ENCODE results near the gene ZNF143. TPM values are rescaled to one million over a fixed set of nuclear protein-coding genes. Genes with fewer than 3 reads are reported as not detected.

ZNF143 gene
- polyA plus RNA-seq, 4 donors, result 16.8 to 19.2 (median 18.1) TPM

- peaks cover 3 to 51% (median 7%) of the 10 kb centered on the region in 3 donors for H3K4me1 ChIP-seq (ENCODE audit: control insufficient read depth in 3 of 3, insufficient read depth in 2 of 3, low read depth in 1 of 3, low read length in 2 of 3)
- no peaks in the 10 kb centered on the region for H3K9me3 ChIP-seq (ENCODE audit: control insufficient read depth in 2 of 2, insufficient read depth in 1 of 2, low read depth in 1 of 2, low read length in 1 of 2)
- no peaks in the 10 kb centered on the region for H3K36me3 ChIP-seq (ENCODE audit: control insufficient read depth in 3 of 3, insufficient read depth in 2 of 3, low read depth in 1 of 3, low read length in 3 of 3)
- 89 to 90% (median 90%) methylated on average over 6 of the region's 6 CpGs for WGBS, 3 donors
- no peak for FAIRE-seq
- no peak for DNase-seq
- H3K27me3 ChIP-seq (ENCODE audit: control insufficient read depth in 3 of 3, insufficient read depth in 3 of 3, low read length in 3 of 3), result no peaks in the 10 kb centered on the region
- peak overlapping the region in 2 of 3 donors; percentile 98 for H3K27ac ChIP-seq (ENCODE audit: low read depth in 1 of 3, low read length in 2 of 3)
- no peak overlapping the region for H3K4me3 ChIP-seq (ENCODE audit: low read depth in 1 of 3, low read length in 3 of 3)
Observed at GRCh38 chr11:9571763-9572115, 110.9 kb downstream of the ZNF143 start.

- no peaks in the 10 kb centered on the region for H3K27me3 ChIP-seq (ENCODE audit: control insufficient read depth in 3 of 3, insufficient read depth in 3 of 3, low read length in 3 of 3)
- H3K36me3 ChIP-seq (ENCODE audit: control insufficient read depth in 3 of 3, insufficient read depth in 2 of 3, low read depth in 1 of 3, low read length in 3 of 3), result no peaks in the 10 kb centered on the region
- H3K4me3 ChIP-seq (ENCODE audit: low read depth in 1 of 3, low read length in 3 of 3), result peak within 1 kb of the TSS; percentile 60 to 87 (median 82)
- H3K9me3 ChIP-seq (ENCODE audit: control insufficient read depth in 2 of 2, insufficient read depth in 1 of 2, low read depth in 1 of 2, low read length in 1 of 2), result no peaks in the 10 kb centered on the region
- DNase-seq (peak; percentile 98 to 99), FAIRE-seq (no peak)
- peak within 1 kb of the TSS; percentile 97 to 98 (median 98) for H3K27ac ChIP-seq (ENCODE audit: low read depth in 1 of 3, low read length in 2 of 3)
- WGBS, 3 donors, result 0 to 1% (median 0%) methylated on average over 58 to 73 of the region's 73 CpGs
- H3K4me1 ChIP-seq (ENCODE audit: control insufficient read depth in 3 of 3, insufficient read depth in 2 of 3, low read depth in 1 of 3, low read length in 2 of 3), result peaks cover 2 to 38% (median 7%) of the 10 kb centered on the region in 3 donors
Observed at GRCh38 chr11:9573052-9573774, 112.4 kb downstream of the ZNF143 start, which contains the start of gene WEE1. WEE1 (plus strand) TSS chr11:9573670; CDS start chr11:9573934, 264 bp downstream.

GRCh38 chr11:9573775-9574621 is 113.2 kb downstream of the ZNF143 start:
- Histone ChIP-seq H3K9me3 (ENCODE audit: control insufficient read depth in 2 of 2, insufficient read depth in 1 of 2, low read depth in 1 of 2, low read length in 1 of 2) (no peaks in the 10 kb centered on the region), H3K27ac (ENCODE audit: low read depth in 1 of 3, low read length in 2 of 3) (peak overlapping the region; percentile 92 to 98 (median 94)), H3K4me3 (ENCODE audit: low read depth in 1 of 3, low read length in 3 of 3) (peak overlapping the region; percentile 60 to 87 (median 64)), H3K36me3 (ENCODE audit: control insufficient read depth in 3 of 3, insufficient read depth in 2 of 3, low read depth in 1 of 3, low read length in 3 of 3) (peaks cover 0 to 2% (median 0%) of the 10 kb centered on the region in 3 donors), H3K4me1 (ENCODE audit: control insufficient read depth in 3 of 3, insufficient read depth in 2 of 3, low read depth in 1 of 3, low read length in 2 of 3) (peaks cover 2 to 35% (median 7%) of the 10 kb centered on the region in 3 donors), H3K27me3 (ENCODE audit: control insufficient read depth in 3 of 3, insufficient read depth in 3 of 3, low read length in 3 of 3) (no peaks in the 10 kb centered on the region)
- FAIRE-seq, result no peak
- WGBS, 3 donors, result 0% methylated on average over 58 to 122 of the region's 122 CpGs
- peak in 1 of 2 donors; percentile 59 for DNase-seq

- peak in 1 of 2 donors; percentile 51 for DNase-seq
- Histone ChIP-seq H3K4me1 (ENCODE audit: control insufficient read depth in 3 of 3, insufficient read depth in 2 of 3, low read depth in 1 of 3, low read length in 2 of 3) (peaks cover 2 to 34% (median 3%) of the 10 kb centered on the region in 3 donors), H3K4me3 (ENCODE audit: low read depth in 1 of 3, low read length in 3 of 3) (peak overlapping the region; percentile 60 to 87 (median 64)), H3K27ac (ENCODE audit: low read depth in 1 of 3, low read length in 2 of 3) (peak overlapping the region; percentile 92 to 98 (median 94)), H3K27me3 (ENCODE audit: control insufficient read depth in 3 of 3, insufficient read depth in 3 of 3, low read length in 3 of 3) (no peaks in the 10 kb centered on the region), H3K9me3 (ENCODE audit: control insufficient read depth in 2 of 2, insufficient read depth in 1 of 2, low read depth in 1 of 2, low read length in 1 of 2) (no peaks in the 10 kb centered on the region), H3K36me3 (ENCODE audit: control insufficient read depth in 3 of 3, insufficient read depth in 2 of 3, low read depth in 1 of 3, low read length in 3 of 3) (peaks cover 0 to 3% (median 0%) of the 10 kb centered on the region in 3 donors)
- WGBS, 3 donors, result 0 to 1% (median 0%) methylated on average over 39 to 43 of the region's 43 CpGs
- no peak for FAIRE-seq
Observed at GRCh38 chr11:9574622-9575259, 113.9 kb downstream of the ZNF143 start.

- no peak for FAIRE-seq
- WGBS, 3 donors, result 1 to 7% (median 4%) methylated on average over 17 of the region's 17 CpGs
- Histone ChIP-seq H3K4me3 (ENCODE audit: low read depth in 1 of 3, low read length in 3 of 3) (peak overlapping the region; percentile 60 to 87 (median 64)), H3K27me3 (ENCODE audit: control insufficient read depth in 3 of 3, insufficient read depth in 3 of 3, low read length in 3 of 3) (no peaks in the 10 kb centered on the region), H3K4me1 (ENCODE audit: control insufficient read depth in 3 of 3, insufficient read depth in 2 of 3, low read depth in 1 of 3, low read length in 2 of 3) (peaks cover 0 to 26% (median 0%) of the 10 kb centered on the region in 3 donors), H3K27ac (ENCODE audit: low read depth in 1 of 3, low read length in 2 of 3) (peak overlapping the region; percentile 92 to 98 (median 94)), H3K36me3 (ENCODE audit: control insufficient read depth in 3 of 3, insufficient read depth in 2 of 3, low read depth in 1 of 3, low read length in 3 of 3) (peaks cover 0 to 6% (median 0%) of the 10 kb centered on the region in 3 donors), H3K9me3 (ENCODE audit: control insufficient read depth in 2 of 2, insufficient read depth in 1 of 2, low read depth in 1 of 2, low read length in 1 of 2) (no peaks in the 10 kb centered on the region)
- peak; percentile 77 to 91 for DNase-seq
Observed at GRCh38 chr11:9575260-9576240, 114.7 kb downstream of the ZNF143 start.

- Histone ChIP-seq H3K4me3 (ENCODE audit: low read depth in 1 of 3, low read length in 3 of 3) (peak overlapping the region in 2 of 3 donors; percentile 5 to 64), H3K36me3 (ENCODE audit: control insufficient read depth in 3 of 3, insufficient read depth in 2 of 3, low read depth in 1 of 3, low read length in 3 of 3) (peaks cover 0 to 13% (median 2%) of the 10 kb centered on the region in 3 donors), H3K27me3 (ENCODE audit: control insufficient read depth in 3 of 3, insufficient read depth in 3 of 3, low read length in 3 of 3) (no peaks in the 10 kb centered on the region), H3K27ac (ENCODE audit: low read depth in 1 of 3, low read length in 2 of 3) (peak overlapping the region in 2 of 3 donors; percentile 60 to 94), H3K9me3 (ENCODE audit: control insufficient read depth in 2 of 2, insufficient read depth in 1 of 2, low read depth in 1 of 2, low read length in 1 of 2) (no peaks in the 10 kb centered on the region), H3K4me1 (ENCODE audit: control insufficient read depth in 3 of 3, insufficient read depth in 2 of 3, low read depth in 1 of 3, low read length in 2 of 3) (peaks cover 0 to 20% (median 0%) of the 10 kb centered on the region in 3 donors)
- DNase-seq, result peak; percentile 29 to 45
- 16 to 33% (median 27%) methylated on average over 4 of the region's 4 CpGs for WGBS, 3 donors
- no peak for FAIRE-seq
Observed at GRCh38 chr11:9576701-9577381, 116.0 kb downstream of the ZNF143 start.

GRCh38 chr11:9577556-9577955 is 116.7 kb downstream of the ZNF143 start:
- H3K36me3 ChIP-seq (ENCODE audit: control insufficient read depth in 3 of 3, insufficient read depth in 2 of 3, low read depth in 1 of 3, low read length in 3 of 3), result peaks cover 0 to 17% (median 3%) of the 10 kb centered on the region in 3 donors
- WGBS, 3 donors, result 13 to 24% (median 21%) methylated on average over 7 of the region's 7 CpGs
- no peaks in the 10 kb centered on the region for H3K27me3 ChIP-seq (ENCODE audit: control insufficient read depth in 3 of 3, insufficient read depth in 3 of 3, low read length in 3 of 3)
- no peaks in the 10 kb centered on the region for H3K9me3 ChIP-seq (ENCODE audit: control insufficient read depth in 2 of 2, insufficient read depth in 1 of 2, low read depth in 1 of 2, low read length in 1 of 2)
- H3K4me1 ChIP-seq (ENCODE audit: control insufficient read depth in 3 of 3, insufficient read depth in 2 of 3, low read depth in 1 of 3, low read length in 2 of 3), result peaks cover 0 to 13% (median 0%) of the 10 kb centered on the region in 3 donors
- peak overlapping the region in 2 of 3 donors; percentile 12 to 64 for H3K4me3 ChIP-seq (ENCODE audit: low read depth in 1 of 3, low read length in 3 of 3)
- peak; percentile 59 to 72 for DNase-seq
- FAIRE-seq, result no peak
- H3K27ac ChIP-seq (ENCODE audit: low read depth in 1 of 3, low read length in 2 of 3), result peak overlapping the region; percentile 60 to 94 (median 72)

All from small intestine (tissue), 7 donors.